ENCODE data around the gene VPS51. TPM values are rescaled to one million over a fixed set of nuclear protein-coding genes. Genes with fewer than 3 reads are reported as not detected.

Gene VPS51
- total and polyA plus RNA-seq, 2 of the 13 experiments (the other 11 are each of a cell fraction or from before 2014, with no cell fraction given), result 76.3 to 90.6 TPM

DNA sequence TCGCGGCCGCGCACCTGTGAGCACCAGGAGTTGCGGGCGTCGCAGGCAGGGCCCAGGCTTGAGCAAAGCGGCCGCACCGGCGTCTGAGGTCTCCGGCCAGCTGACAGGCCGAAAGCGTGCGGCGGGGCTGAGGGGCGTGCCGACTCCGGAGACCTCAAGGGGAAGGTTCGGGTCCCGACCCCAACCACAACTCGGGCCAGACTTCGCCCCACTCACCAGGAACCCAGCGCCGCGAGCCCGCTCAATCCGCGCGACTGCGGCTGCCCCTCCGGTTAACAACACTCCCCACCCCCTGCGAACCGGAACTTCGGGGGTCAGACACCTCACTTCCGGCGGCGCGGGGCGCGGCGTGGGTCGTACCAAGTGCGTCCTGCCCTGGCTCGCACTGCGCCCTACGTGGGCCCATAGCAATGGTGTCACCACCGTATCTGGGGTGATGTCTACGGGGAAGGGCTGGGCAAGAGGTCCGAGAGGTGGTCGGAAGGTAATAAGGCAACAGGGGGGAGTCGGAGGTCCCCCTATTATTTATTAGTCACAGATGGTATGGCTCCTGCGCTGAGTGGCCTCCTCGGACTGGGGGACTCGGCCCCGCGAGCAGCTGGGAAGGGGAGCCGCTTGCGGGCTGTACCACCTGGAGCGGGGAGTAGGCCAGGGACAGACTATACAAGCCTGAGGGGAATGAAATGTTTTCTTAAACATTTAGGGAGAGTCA, 38.4 kb downstream of the VPS51 start, which contains the start of gene SYVN1 (continued):
- TF ChIP-seq, protein P1, sequence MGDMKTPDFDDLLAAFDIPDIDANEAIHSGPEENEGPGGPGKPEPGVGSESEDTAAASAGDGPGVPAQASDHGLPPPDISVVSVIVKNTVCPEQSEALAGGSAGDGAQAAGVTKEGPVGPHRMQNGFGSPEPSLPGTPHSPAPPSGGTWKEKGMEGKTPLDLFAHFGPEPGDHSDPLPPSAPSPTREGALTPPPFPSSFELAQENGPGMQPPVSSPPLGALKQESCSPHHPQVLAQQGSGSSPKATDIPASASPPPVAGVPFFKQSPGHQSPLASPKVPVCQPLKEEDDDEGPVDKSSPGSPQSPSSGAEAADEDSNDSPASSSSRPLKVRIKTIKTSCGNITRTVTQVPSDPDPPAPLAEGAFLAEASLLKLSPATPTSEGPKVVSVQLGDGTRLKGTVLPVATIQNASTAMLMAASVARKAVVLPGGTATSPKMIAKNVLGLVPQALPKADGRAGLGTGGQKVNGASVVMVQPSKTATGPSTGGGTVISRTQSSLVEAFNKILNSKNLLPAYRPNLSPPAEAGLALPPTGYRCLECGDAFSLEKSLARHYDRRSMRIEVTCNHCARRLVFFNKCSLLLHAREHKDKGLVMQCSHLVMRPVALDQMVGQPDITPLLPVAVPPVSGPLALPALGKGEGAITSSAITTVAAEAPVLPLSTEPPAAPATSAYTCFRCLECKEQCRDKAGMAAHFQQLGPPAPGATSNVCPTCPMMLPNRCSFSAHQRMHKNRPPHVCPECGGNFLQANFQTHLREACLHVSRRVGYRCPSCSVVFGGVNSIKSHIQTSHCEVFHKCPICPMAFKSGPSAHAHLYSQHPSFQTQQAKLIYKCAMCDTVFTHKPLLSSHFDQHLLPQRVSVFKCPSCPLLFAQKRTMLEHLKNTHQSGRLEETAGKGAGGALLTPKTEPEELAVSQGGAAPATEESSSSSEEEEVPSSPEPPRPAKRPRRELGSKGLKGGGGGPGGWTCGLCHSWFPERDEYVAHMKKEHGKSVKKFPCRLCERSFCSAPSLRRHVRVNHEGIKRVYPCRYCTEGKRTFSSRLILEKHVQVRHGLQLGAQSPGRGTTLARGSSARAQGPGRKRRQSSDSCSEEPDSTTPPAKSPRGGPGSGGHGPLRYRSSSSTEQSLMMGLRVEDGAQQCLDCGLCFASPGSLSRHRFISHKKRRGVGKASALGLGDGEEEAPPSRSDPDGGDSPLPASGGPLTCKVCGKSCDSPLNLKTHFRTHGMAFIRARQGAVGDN (CRISPR knock-in tag; IDR thresholded peaks at IDR 0.05), result peak; percentile 85
- TF ChIP-seq FOXJ3 (CRISPR knock-in tag; IDR thresholded peaks at IDR 0.05; ENCODE audit: borderline replicate concordance) (no peak), JUND (CRISPR knock-in tag; IDR thresholded peaks at IDR 0.05) (0 out of 2 replicates have a peak, but pooled peaks have one; percentile 33), ZBTB1 (CRISPR knock-in tag; IDR thresholded peaks at IDR 0.05; ENCODE audit: borderline replicate concordance) (no peak), MYNN (CRISPR knock-in tag; IDR thresholded peaks at IDR 0.05; ENCODE audit: low read depth) (no peak), FIP1L1 (IDR thresholded peaks at IDR 0.05; ENCODE audit: borderline replicate concordance, insufficient read depth, low read depth, low read length) (no peak), ZMYM4 (CRISPR knock-in tag; IDR thresholded peaks at IDR 0.05) (no peak), PHF8 (CRISPR knock-in tag; IDR thresholded peaks at IDR 0.05) (peak; percentile 90), ZNF24 (IDR thresholded peaks at IDR 0.05) (peak; percentile 36; the same call in 1 of the 2 replicates), KLF11 (CRISPR knock-in tag; IDR thresholded peaks at IDR 0.05) (0 out of 2 replicates have a peak, but pooled peaks have one; percentile 65)
- TF ChIP-seq, protein P2, sequence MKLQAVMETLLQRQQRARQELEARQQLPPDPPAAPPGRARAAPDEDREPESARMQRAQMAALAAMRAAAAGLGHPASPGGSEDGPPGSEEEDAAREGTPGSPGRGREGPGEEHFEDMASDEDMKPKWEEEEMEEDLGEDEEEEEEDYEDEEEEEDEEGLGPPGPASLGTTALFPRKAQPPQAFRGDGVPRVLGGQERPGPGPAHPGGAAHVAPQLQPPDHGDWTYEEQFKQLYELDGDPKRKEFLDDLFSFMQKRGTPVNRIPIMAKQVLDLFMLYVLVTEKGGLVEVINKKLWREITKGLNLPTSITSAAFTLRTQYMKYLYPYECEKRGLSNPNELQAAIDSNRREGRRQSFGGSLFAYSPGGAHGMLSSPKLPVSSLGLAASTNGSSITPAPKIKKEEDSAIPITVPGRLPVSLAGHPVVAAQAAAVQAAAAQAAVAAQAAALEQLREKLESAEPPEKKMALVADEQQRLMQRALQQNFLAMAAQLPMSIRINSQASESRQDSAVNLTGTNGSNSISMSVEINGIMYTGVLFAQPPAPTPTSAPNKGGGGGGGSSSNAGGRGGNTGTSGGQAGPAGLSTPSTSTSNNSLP (IDR thresholded peaks at IDR 0.05; ENCODE audit: low read depth, low read length), result 0 out of 2 replicates have a peak, but pooled peaks have one; percentile 50
- TF ChIP-seq, protein P3, sequence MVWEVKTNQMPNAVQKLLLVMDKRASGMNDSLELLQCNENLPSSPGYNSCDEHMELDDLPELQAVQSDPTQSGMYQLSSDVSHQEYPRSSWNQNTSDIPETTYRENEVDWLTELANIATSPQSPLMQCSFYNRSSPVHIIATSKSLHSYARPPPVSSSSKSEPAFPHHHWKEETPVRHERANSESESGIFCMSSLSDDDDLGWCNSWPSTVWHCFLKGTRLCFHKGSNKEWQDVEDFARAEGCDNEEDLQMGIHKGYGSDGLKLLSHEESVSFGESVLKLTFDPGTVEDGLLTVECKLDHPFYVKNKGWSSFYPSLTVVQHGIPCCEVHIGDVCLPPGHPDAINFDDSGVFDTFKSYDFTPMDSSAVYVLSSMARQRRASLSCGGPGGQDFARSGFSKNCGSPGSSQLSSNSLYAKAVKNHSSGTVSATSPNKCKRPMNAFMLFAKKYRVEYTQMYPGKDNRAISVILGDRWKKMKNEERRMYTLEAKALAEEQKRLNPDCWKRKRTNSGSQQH (CRISPR knock-in tag; IDR thresholded peaks at IDR 0.05; ENCODE audit: low read depth), result peak; percentile 79
- TF ChIP-seq, protein P4, sequence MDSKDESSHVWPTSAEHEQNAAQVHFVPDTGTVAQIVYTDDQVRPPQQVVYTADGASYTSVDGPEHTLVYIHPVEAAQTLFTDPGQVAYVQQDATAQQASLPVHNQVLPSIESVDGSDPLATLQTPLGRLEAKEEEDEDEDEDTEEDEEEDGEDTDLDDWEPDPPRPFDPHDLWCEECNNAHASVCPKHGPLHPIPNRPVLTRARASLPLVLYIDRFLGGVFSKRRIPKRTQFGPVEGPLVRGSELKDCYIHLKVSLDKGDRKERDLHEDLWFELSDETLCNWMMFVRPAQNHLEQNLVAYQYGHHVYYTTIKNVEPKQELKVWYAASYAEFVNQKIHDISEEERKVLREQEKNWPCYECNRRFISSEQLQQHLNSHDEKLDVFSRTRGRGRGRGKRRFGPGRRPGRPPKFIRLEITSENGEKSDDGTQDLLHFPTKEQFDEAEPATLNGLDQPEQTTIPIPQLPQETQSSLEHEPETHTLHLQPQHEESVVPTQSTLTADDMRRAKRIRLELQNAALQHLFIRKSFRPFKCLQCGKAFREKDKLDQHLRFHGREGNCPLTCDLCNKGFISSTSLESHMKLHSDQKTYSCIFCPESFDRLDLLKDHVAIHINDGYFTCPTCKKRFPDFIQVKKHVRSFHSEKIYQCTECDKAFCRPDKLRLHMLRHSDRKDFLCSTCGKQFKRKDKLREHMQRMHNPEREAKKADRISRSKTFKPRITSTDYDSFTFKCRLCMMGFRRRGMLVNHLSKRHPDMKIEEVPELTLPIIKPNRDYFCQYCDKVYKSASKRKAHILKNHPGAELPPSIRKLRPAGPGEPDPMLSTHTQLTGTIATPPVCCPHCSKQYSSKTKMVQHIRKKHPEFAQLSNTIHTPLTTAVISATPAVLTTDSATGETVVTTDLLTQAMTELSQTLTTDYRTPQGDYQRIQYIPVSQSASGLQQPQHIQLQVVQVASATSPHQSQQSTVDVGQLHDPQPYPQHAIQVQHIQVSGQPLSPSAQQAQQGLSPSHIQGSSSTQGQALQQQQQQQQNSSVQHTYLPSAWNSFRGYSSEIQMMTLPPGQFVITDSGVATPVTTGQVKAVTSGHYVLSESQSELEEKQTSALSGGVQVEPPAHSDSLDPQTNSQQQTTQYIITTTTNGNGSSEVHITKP (CRISPR knock-in tag; IDR thresholded peaks at IDR 0.05; ENCODE audit: low read depth), result peak; percentile 99
- TF ChIP-seq, protein P5, sequence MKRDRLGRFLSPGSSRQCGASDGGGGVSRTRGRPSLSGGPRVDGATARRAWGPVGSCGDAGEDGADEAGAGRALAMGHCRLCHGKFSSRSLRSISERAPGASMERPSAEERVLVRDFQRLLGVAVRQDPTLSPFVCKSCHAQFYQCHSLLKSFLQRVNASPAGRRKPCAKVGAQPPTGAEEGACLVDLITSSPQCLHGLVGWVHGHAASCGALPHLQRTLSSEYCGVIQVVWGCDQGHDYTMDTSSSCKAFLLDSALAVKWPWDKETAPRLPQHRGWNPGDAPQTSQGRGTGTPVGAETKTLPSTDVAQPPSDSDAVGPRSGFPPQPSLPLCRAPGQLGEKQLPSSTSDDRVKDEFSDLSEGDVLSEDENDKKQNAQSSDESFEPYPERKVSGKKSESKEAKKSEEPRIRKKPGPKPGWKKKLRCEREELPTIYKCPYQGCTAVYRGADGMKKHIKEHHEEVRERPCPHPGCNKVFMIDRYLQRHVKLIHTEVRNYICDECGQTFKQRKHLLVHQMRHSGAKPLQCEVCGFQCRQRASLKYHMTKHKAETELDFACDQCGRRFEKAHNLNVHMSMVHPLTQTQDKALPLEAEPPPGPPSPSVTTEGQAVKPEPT (CRISPR knock-in tag; IDR thresholded peaks at IDR 0.05; ENCODE audit: low read depth), result no peak; the same call in 1 of the 2 replicates
